NT2/D1 (cell line): ENCODE results near the gene NADK2.

Experiments used
- DNase-seq: peaks from one replicate; pipeline ENCODE4 v3.0.0-alpha.2; 2011; ENCODE audit warnings: low read depth, low spot score
- H3K27me3 ChIP-seq: 2 replicates; pipeline ENCODE4 v1.6.0; 2011; ENCODE audit warnings: mild to moderate bottlenecking; ENCODE audit not compliant: insufficient read length, insufficient read depth
- H3K36me3 ChIP-seq: 2 replicates; pipeline ENCODE4 v1.6.1; 2011; ENCODE audit warnings: mild to moderate bottlenecking, low read length, mixed read lengths; ENCODE audit not compliant: insufficient read depth, insufficient read length
- H3K4me1 ChIP-seq: 2 replicates; pipeline ENCODE4 v1.5.1; 2011; ENCODE audit not compliant: insufficient read depth, insufficient read length
- H3K4me3 ChIP-seq: 2 replicates; pipeline ENCODE4 v1.5.1; 2011; ENCODE audit warnings: low read depth; ENCODE audit not compliant: insufficient read length
- H3K9ac ChIP-seq: 2 replicates; pipeline ENCODE4 v1.6.0; 2011; ENCODE audit warnings: low read depth; ENCODE audit not compliant: insufficient read length
- H3K9me3 ChIP-seq: 2 replicates; pipeline ENCODE4 v1.5.1; 2011; ENCODE audit warnings: mild to moderate bottlenecking, low read length; ENCODE audit not compliant: insufficient read depth
- SUZ12 ChIP-seq: IDR thresholded peaks from 2 replicates; pipeline ENCODE4 v1.6.1; 2011; ENCODE audit not compliant: insufficient read length, insufficient read depth; ENCODE audit errors: extremely low read depth
- YY1 ChIP-seq: IDR thresholded peaks from 2 replicates; pipeline ENCODE4 v1.6.1; 2011; ENCODE audit not compliant: insufficient read length, insufficient read depth
- ZNF274 ChIP-seq: IDR thresholded peaks from 2 replicates; pipeline ENCODE4 v1.6.1; 2011; ENCODE audit warnings: mild to moderate bottlenecking, low read depth, low read length

The NADK2 gene

GRCh38 chr5:36276864-36277263 lies 35.1 kb upstream of the NADK2 start:
- no peak for DNase-seq
- TF ChIP-seq ZNF274 (no peak), YY1 (no peak), SUZ12 (no peak)
- Histone ChIP-seq H3K4me1 (no peaks in the 10 kb centered on the region), H3K9ac (no peak overlapping the region), H3K4me3 (no peak overlapping the region), H3K9me3 (no peaks in the 10 kb centered on the region), H3K27me3 (no peaks in the 10 kb centered on the region), H3K36me3 (no peaks in the 10 kb centered on the region)

- DNase-seq, result no peak
- TF ChIP-seq SUZ12 (no peak), YY1 (no peak), ZNF274 (no peak)
- no peak overlapping the region for H3K4me3 ChIP-seq
Observed at GRCh38 chr5:36273809-36274526, 32.2 kb upstream of the NADK2 start.

GRCh38 chr5:36272136-36272690 lies 30.5 kb upstream of the NADK2 start:
- DNase-seq, result no peak
- H3K36me3 ChIP-seq, result no peaks in the 10 kb centered on the region
- H3K9ac ChIP-seq, result no peak overlapping the region
- H3K9me3 ChIP-seq, result no peaks in the 10 kb centered on the region
- no peaks in the 10 kb centered on the region for H3K27me3 ChIP-seq
- H3K4me1 ChIP-seq, result no peaks in the 10 kb centered on the region
- no peak overlapping the region for H3K4me3 ChIP-seq
- TF ChIP-seq ZNF274 (no peak), YY1 (no peak), SUZ12 (no peak)

More at GRCh38 chr5:36273809-36274526, 32.2 kb upstream of the NADK2 start:
- H3K36me3 ChIP-seq, result no peaks in the 10 kb centered on the region
- H3K9me3 ChIP-seq, result no peaks in the 10 kb centered on the region
- H3K27me3 ChIP-seq, result no peaks in the 10 kb centered on the region
- H3K9ac ChIP-seq, result no peak overlapping the region
- H3K4me1 ChIP-seq, result no peaks in the 10 kb centered on the region

DNA sequence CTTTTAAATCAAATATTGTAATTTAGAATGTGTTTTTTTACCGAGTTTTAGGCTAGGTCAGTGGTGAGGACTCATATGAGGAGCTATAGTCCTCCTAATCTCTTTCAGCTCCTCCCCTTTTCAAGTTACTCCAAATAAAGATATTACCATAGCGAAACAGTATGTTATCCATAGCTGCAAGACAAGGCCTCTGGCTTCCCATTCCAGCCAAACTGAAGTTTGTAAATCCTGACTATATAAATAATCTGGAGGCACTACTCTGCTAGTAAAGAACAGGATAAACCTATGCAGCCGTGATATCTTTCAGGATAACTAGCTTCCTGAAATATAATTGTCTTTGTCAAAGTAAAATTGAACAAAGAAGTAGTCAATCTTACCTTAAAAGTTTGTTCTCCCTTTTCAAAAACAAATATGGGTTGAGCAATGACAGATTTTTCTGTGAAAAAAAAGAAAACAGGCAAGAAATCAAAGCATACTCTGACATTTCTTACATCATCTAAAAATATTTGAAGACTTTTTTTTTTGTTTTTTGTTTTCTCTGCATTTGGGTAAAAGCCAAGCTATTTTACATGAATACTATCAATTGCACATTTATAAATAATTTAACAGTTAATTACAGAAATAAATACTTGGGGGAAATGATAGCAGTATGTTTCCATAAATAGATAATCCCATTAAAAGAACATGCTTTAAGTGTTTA lies 29.3 kb upstream of the NADK2 start:
- TF ChIP-seq ZNF274, result no peak
- no peak for TF ChIP-seq SUZ12
- TF ChIP-seq YY1, result no peak
- H3K36me3 ChIP-seq, result no peaks in the 10 kb centered on the region

DNA sequence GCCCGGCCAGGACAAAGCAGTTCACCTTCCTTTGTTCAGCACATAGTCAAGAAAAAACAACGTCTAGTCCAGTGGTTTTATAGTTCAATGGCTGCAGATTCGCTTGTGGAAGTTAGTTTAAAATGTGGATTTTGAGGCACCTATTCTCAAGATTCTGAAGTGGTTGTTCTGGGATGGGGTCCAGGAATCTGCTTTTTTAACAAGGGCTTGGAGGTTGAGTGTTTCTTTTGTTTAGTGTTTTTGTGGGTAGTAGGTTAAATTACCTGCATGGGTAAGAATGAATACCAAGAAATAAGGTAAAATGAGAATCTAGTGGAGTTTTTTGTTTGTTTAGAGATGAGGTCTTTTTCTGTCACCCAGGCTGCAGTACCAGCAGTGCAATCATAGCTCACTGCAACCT lies 28.4 kb upstream of the NADK2 start:
- H3K9ac ChIP-seq, result no peak overlapping the region

More for the DNA sequence above, 29.3 kb upstream of the NADK2 start:
- H3K4me3 ChIP-seq, result no peak overlapping the region
- no peaks in the 10 kb centered on the region for H3K9me3 ChIP-seq
- no peaks in the 10 kb centered on the region for H3K27me3 ChIP-seq
- H3K4me1 ChIP-seq, result no peaks in the 10 kb centered on the region
- no peak overlapping the region for H3K9ac ChIP-seq
- DNase-seq, result no peak

DNA sequence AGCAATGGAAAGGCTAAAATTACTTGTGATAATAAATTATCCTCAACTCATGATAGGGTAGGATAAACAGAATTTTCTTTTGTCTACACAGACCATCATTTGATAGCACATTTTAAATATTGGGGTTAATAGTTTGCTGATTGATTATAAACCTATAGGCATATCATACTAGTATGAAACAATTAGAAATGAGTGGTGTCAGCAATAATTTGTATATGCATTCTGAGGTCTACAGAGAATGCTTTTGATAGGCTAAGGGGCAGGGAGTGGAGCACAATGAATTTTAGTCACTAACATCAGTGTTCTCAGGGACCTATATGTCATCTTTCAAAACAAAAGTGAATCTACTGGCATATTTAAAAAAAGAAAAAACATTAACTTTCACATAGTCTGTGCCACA lies 27.8 kb upstream of the NADK2 start:
- DNase-seq, result no peak
- no peak overlapping the region for H3K4me3 ChIP-seq
- no peaks in the 10 kb centered on the region for H3K4me1 ChIP-seq
- no peaks in the 10 kb centered on the region for H3K27me3 ChIP-seq
- H3K9me3 ChIP-seq, result no peaks in the 10 kb centered on the region
- no peak overlapping the region for H3K9ac ChIP-seq
- no peak for TF ChIP-seq ZNF274
- no peak for TF ChIP-seq SUZ12
- no peak for TF ChIP-seq YY1
- H3K36me3 ChIP-seq, result no peaks in the 10 kb centered on the region

More for the DNA sequence above, 28.4 kb upstream of the NADK2 start:
- Histone ChIP-seq H3K27me3 (no peaks in the 10 kb centered on the region), H3K4me1 (no peaks in the 10 kb centered on the region), H3K36me3 (no peaks in the 10 kb centered on the region), H3K9me3 (no peaks in the 10 kb centered on the region), H3K4me3 (no peak overlapping the region)
- TF ChIP-seq YY1 (no peak), ZNF274 (no peak), SUZ12 (no peak)
- DNase-seq, result no peak

DNA sequence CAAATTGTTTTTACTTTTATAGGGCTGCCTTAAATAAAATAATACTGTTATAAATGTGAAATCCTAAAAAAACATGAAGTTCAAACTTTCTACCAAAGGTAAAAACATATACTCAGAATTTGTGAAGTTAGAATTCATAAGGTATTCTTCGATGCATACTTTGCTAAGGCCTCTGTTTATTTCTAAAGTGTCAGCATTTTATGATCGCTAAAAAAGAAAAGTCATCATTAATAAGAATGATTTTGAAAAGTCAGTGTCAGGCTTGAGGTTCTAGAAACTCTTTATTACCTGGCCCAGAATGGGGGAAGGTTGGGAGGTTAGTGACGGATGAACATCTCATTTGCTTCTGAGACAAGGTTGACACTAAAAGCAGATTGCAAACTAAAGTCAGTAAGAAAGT lies 26.2 kb upstream of the NADK2 start:
- no peaks in the 10 kb centered on the region for H3K36me3 ChIP-seq
- no peak overlapping the region for H3K4me3 ChIP-seq
- TF ChIP-seq ZNF274, result no peak
- TF ChIP-seq SUZ12, result no peak
- no peak for TF ChIP-seq YY1
- DNase-seq, result no peak
- no peaks in the 10 kb centered on the region for H3K4me1 ChIP-seq
- no peaks in the 10 kb centered on the region for H3K27me3 ChIP-seq
- no peaks in the 10 kb centered on the region for H3K9me3 ChIP-seq
- H3K9ac ChIP-seq, result no peak overlapping the region
